HG02970 (cell line): ENCODE data around the gene BSPRY.
"Not testable (repeated sequence)": the region's sequence is repeated elsewhere in the genome, so short reads cannot be mapped to it uniquely, and the experiment has no call there.

ENCODE experiments used
- ATAC-seq: cut with Tn5 transposase; IDR thresholded peaks from one replicate; pipeline ENCODE4 v1.9.1; 2021; ENCODE audit warnings: mild to moderate bottlenecking, moderate library complexity, moderate number of reproducible peaks; ENCODE audit not compliant: unreplicated experiment, low FRiP score

The BSPRY gene

DNA sequence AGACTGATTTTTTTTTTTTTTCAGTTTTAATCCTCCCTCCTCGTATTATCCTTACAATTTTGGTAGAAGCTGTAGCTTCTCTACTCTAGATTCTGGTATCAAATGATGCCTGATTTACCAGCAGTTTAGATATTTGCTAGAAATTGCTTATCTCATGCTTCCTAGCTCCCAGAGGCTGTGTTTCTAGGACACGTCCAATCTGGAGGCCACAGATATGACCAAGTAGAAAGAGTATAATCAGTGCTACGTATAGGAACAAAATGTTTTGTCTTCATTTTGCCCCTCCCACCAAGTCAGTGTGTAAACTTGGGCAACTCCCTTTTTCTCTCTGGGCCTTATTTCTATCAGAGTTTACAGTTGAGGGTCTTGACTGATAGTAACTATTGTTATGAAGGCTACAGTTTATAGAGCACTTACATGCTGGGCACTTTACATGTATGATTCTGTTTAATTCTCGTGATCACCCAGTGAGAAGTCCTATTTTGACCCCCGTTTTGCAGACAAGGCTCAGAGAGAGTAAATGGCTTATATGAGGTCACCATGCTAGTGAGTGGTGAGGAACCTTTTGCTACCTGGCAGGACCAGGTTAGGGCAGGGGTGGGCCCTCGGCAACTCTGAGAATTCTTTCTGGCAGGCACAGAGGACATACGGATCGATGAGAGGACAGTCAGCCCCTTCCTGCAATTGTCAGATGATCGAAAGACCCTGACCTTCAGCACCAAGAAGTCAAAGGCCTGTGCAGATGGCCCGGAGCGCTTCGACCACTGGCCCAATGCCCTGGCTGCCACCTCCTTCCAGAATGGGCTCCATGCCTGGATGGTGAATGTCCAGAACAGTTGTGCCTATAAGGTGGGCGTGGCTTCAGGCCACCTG is 19.9 kb downstream of the BSPRY start:
- no peak for ATAC-seq

DNA sequence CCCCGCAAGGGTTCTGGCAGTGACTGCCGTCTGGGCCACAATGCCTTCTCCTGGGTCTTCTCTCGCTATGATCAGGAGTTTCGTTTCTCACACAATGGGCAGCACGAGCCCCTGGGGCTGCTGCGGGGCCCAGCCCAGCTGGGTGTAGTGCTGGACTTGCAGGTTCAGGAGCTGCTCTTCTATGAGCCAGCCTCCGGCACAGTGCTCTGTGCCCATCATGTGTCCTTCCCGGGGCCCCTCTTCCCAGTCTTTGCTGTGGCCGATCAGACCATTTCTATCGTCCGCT is 20.5 kb downstream of the BSPRY start:
- no peak for ATAC-seq

DNA sequence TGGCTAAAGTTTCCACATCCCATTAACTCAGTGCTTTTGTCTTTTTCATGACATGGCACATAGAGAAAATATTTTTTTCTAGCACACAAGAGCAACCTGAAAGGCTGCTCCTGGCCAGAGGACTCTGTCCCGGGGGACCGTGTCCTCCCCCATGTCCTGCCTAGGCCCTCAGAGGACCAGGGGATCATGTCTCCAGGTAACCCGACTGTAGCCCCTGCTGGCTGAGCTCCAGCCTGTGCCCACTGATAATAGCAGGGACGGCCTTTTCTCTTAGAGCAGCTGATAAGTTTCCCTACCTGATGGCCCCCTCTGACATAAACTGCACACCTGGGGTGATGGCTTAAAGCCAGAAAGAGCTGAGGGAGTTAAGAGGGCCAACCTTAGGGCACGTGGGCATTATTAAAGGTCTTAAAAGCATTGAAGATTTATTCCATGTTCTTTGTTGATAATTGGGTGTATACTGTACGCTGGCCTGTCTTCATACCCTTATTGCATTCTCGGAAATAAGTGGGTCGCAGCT is 21.5 kb downstream of the BSPRY start:
- ATAC-seq = no peak

DNA sequence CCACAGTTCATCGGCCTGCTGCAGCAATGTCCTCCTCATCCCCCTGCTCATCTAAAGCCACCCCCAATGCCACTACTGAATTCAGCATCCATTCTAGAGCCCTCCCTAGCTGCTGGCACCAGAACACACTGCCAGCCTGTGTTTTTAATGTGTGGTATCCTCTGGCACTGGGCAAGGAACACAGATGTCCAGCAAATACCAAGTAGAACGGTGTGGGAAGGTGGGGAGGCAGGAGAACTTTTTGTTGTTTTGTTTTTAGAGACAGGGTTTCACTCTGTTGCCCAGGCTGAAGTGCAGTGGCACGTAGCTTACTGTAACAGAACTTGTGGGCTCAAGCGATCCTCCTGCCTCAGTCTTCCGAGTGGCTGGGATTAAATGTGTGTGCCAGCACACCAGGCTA is 22.7 kb downstream of the BSPRY start:
- ATAC-seq = no peak

DNA sequence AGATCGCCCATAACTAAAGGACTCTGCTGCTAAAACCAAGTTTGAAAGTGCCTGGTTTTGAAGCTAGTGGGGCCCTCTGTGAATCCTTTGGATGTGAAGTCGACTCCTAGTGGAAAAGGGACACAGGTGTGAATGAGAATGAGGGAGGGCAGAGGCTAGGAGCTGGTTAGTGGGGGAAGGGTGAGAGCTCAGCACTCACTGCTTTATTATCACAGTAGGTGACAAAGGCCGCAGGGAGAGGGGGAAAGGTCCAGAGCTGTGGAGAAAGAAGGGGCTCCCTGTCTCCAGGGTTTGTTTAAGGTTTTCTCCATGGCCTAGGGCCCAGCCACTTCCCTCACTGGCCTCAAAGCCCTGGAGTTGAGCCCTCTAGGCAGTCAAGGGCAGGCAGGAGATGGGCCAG is 23.9 kb downstream of the BSPRY start:
- ATAC-seq = no peak

GRCh38 chr9:113373676-113374392 is 24.5 kb downstream of the BSPRY start:
- ATAC-seq = no peak

DNA sequence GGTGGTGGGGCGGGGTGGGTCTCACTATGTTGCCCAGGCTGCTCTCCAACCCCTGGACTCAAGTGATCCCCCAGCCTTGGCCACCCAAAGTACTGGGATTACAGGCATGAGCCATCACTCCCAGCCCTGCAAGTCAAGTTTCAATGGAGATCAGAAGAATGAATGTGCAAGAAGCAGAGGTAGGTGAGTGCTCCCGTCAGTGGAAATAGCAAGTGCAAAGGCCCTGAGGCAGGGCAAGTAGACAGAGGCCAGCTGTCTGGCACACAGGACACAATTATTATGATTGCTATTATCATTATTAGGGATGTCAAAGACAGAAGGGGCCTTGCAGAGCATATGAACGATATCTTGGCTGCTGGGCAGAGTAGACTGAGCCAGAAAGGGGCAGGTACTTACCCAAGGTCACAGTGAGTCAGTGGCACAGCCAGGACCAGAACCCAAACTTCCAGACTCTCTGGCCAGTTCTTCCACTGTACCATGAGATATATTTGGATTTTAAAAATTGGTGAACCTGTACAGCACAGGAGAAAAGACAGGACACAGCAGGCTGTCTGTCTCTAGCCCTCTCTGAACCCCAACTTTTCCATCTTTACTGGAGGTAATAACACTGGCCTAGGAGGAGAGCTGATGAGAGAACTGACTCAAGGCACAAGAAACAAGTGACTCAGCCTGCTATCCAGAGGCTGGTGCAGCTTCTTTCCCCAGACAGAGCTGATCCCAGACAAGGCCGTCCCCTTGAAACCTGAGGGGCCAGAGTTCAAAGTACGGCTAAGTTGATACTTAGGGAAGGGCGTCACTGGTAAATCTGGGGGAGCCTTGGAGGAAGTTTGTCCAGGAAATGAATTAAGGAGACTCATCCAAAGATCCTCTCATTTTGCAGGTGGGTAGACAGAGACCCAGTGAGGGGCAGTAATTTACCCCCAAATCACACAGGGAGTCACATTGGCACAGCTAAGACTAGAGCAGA is 26.0 kb downstream of the BSPRY start:
- no peak for ATAC-seq

DNA sequence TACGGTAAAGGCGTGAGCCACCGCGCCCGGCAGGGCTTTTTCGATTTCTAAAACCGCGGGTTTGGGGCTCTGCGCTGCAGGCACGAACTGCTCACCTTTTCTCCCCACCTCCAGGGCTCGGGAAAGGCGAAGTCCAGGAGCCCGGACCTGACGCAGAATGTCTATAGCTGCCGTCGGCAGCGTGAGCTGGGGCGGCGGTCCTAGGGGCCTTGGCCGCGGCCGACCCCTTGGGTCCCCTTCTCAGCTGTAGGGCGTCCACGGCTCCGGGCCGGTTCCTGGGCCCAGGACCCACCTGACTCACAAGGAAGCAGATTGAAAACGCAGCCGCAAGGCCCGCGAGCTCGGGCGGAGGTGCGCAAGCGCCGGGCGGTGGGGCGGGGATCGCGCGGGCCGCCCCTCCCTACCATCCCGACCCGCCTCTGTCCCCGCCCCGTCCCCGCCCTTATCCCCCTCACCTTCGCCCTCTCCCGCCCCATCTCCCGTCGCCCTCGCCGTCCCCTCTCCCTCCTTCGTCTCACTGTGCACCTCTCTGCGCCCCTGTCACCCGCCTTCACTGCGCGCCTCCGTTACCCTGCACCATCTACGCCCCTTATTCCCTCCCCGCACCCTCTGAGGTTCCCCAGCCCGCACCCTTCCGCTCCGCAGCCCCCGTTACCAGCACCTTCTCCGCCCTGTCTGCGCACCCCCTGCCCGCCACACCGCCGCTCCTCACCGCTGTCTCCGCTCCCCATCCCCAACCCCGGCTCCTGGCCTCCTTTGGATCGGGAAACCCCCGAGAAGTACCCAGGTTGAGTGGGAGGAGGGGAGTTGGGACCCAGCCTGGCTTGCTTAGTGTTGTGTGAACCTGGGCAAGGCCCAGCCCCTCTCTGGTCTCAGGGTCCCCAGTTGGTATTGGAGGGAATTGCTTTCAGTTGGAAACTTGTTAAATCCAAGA is 27.6 kb downstream of the BSPRY start, which contains the start of gene HDHD3:
HDHD3 (minus strand) TSS at position 353 of the 934 bp plus-strand sequence. CDS start 2,632 bp downstream, outside the sequence.
- peak; percentile 65 for ATAC-seq

DNA sequence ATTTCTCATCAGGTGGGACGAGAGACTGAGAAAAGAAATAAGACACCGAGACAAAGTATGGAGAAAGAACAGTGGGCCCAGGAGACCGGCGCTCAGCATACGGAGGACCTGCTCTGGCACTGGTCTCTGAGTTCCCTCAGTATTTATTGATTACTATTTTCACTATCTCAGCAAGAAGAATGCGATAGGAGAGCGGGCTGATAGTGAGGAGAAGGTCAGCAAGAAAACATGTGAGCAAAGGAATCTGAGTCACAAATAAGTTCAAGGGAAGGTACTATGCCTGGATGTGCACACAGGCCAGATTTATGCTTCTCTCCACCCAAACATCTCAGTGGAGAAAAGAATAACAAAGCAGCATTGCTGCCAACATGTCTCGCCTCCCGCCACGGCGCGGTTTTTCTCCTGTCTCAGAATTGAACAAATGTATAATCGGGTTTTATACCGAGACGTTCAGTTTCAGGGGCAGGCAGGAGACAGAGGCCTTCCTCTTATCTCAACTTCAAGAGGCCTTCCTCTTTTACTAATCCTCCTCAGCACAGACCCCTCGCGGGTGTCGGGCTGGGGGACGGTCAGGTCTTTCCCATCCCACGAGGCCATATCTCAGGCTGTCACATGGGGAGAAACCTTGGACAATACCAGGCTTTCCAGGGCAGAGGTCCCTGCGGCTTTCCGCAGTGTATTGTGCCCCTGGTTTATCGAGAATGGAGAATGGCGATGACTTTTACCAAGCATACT is 29.9 kb downstream of the BSPRY start:
- not testable (repeated sequence) for ATAC-seq

DNA sequence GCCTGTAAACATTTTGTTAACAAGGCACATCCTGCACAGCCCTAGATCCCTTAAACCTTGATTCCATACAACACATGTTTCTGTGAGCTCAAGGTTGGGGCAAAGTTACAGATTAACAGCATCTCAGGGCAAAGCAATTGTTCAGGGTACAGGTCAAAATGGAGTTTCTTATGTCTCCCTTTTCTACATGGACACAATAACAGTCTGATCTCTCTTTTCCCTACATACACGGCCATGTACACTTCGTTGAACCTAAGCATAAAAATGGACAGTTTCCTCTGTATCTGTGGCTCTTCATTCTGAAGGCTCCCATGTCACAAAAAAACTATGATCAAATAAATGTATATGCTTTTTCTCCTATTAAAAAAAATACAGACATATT is 30.5 kb downstream of the BSPRY start:
- not testable (repeated sequence) for ATAC-seq

- no peak for ATAC-seq
Observed at GRCh38 chr9:113380869-113381378, 31.6 kb downstream of the BSPRY start.

GRCh38 chr9:113381441-113381840 is 32.1 kb downstream of the BSPRY start:
- not testable (repeated sequence) for ATAC-seq

DNA sequence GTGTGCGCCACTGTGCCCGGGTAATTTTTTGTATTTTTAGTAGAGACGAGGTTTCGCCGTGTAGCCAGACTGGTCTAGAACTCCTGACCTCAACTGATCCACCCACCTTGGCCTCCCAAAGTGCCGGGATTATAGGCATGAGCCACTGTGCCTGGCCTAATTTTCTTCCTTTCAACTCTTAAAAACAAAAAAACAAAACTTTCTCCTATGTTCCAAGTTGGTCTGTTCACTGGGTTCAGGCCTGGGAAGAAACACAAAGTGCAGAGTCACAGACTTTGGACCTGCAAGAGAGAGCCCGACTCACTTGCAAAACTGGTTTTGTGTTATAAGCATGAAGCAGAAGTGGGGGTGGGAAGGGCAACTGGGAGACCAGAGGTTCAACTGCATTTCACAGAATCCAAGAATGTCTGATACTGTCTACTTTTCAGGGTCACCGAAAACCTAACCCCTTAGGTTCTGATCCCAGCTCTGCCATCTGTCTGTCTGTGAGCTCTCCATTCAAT is 32.6 kb downstream of the BSPRY start:
- no peak for ATAC-seq

DNA sequence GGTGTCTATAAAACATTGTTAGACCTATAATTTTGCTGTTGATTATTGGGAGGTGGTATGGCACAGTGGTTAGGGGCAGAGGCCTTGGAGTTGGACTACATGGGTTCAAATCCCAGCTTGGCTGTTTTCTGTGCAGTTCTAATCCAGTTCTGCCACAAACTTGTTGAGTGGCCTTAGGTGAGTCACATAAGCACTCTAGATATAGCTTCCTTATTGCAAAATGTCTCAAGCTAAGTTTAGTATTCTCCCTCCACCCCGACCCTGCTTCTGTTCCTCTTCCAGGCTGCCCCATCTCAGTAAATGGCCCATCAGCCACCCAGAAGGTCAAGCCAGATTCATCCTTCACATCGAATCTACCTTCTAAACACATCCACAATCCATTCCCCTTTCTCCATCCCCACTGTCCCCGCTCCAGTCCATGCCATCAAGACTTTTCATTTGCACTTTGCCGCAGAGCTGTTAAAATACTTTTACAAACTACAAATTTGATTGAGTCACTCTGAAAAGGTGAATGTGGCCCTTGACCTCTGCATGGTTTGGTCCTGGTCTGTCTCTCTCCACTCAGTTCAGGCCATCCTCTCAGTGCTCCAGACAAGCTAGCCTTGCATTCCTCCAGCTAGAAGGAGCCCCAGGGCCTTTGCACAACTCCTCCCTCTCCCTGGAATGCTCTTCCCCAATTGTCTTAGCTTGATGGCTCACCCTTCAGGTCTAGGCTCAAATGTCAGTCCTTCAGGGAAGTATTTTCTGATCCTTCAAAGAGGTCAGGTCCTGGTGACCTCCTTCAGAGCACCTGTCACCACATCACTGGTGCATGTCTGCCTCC is 37.4 kb downstream of the BSPRY start:
- no peak for ATAC-seq

DNA sequence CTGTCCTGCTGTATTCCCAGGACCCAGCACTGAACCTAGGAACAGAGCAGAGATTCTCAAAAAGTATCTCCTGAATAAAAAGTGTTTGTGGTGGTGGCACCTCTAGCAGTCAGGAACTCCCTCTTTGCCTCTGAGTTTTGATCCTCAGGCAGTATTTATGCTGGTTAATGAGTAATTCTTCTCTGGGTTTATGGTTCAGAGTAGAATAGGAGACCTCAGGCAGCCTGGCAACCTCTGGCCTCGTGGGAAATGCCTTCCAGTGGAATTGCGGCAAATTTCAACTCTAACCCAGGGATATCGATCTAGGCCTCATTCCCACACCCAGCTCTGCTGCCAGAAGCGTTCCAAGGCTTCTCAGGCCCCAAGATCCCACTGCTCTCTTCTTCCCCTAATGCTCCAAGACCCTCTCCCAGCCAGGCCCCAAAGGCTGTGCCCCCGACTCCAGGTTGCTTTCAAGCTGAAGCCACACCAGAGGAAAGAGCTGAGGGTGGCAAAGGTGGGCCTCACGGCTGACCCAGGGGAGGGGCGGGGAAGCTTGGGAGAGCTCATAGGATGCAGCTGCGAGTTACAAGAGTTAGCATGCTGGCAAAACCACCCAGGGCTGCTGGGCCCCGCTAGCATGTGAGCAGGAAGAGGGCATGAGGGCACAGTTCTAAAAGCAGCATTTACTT is 38.4 kb downstream of the BSPRY start:
- no peak for ATAC-seq

DNA sequence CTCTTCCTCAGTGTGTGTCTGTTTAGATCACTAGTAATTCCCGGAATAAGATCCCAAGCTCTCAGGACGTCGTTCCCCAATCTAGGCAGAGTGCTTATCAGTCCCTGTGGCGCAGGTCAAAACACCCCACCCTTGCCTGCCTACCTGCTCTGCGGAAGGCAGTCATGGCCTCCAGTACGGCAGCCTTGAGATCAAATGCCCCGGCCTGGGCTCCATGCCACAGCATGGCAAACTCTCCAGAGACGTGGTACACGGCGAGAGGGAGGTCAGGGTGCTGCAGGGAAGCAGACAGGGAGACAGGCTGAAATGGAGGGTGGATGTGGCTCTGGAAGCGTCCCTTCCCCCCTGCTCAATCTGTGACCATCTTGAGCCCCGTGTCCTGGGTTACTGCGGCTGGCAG is 39.5 kb downstream of the BSPRY start:
- ATAC-seq = no peak

DNA sequence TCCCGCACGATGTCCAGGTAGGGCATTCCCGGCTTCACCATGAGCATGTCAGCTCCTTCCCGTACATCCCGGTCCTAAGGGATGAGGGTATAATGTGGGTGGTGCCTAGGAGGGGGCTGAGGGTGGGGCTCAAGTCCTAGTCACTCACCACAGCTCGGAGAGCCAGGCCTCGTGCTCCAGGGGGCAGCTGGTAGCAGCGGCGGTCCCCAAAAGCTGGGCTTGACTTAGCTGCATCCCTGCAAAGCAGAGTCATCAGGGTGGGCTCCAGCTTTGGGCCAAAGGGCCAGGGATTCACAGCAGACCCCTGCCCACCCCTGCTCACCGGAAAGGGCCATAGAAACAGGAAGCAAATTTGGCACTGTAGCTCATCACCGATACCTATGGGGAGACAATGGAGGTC is 40.1 kb downstream of the BSPRY start:
- no peak for ATAC-seq
